PC-3 (cell line): ENCODE results near the gene CAP2. TPM values are rescaled to one million over a fixed set of nuclear protein-coding genes. Genes with fewer than 3 reads are reported as not detected.

Source experiments
- ATAC-seq: fragments of 200-7000 bp; cut with Tn5 transposase; 2 replicates; pipeline ENCODE4 v1.9.1; 2020; ENCODE audit warnings: mild to moderate bottlenecking, moderate library complexity
- BruUV-seq: library from RNA; stranded (reverse); fragments of 400-500 nt; replicated peaks from 2 replicates; lab custom pipeline; 2021; lab: Mats Ljungman, UMichigan
- CTCF ChIA-PET: fragments of 300-600 bp; sonication (Branson Sonifier 250); formaldehyde crosslinking; loops from one replicate; lab custom pipeline; 2022; ENCODE audit warnings: antibody characterized with exemption; lab: Charles Lee
- POLR2A ChIA-PET: fragments of 300-600 bp; sonication (Branson Sonifier 250); formaldehyde crosslinking; loops from one replicate; lab custom pipeline; 2022; ENCODE audit warnings: antibody characterized with exemption; ENCODE audit not compliant: unreplicated experiment; lab: Charles Lee
- DNase-seq: peaks from one replicate; pipeline ENCODE4 v3.0.0-alpha.2; 2015
- H2AFZ ChIP-seq: fragments of 300-600 bp; sonication (generic); 2 replicates; pipeline ENCODE4 v1.6.0; 2016; ENCODE audit warnings: antibody characterized with exemption, low read length
- H3F3A ChIP-seq: fragments of 300-600 bp; sonication (generic); one replicate; pipeline ENCODE4 v1.6.0; 2017; ENCODE audit warnings: antibody characterized with exemption, low read length, control low read depth, mild to moderate bottlenecking; ENCODE audit not compliant: unreplicated experiment
- H3K27ac ChIP-seq: fragments of 300-600 bp; sonication (generic); 2 replicates; pipeline ENCODE4 v1.5.1; 2016; ENCODE audit warnings: mild to moderate bottlenecking, low read length
- H3K27me3 ChIP-seq: fragments of 300-600 bp; sonication (generic); 2 replicates; pipeline ENCODE4 v1.6.1; 2016; ENCODE audit warnings: low read length, mixed read lengths
- H3K36me3 ChIP-seq: fragments of 300-600 bp; sonication (generic); 2 replicates; pipeline ENCODE4 v1.6.1; 2016; ENCODE audit warnings: low read depth, mixed run types, low read length, mixed read lengths
- H3K4me1 ChIP-seq: fragments of 300-600 bp; sonication (generic); 2 replicates; pipeline ENCODE4 v1.5.1; 2016; ENCODE audit warnings: low read length; ENCODE audit not compliant: insufficient read depth
- H3K4me2 ChIP-seq: fragments of 300-600 bp; sonication (generic); 2 replicates; pipeline ENCODE4 v1.6.0; 2016; ENCODE audit warnings: low read length
- H3K4me3 ChIP-seq: fragments of 300-600 bp; sonication (generic); 2 replicates; pipeline ENCODE4 v1.5.1; 2016; ENCODE audit warnings: mild to moderate bottlenecking, low read length, mixed read lengths
- H3K79me2 ChIP-seq: fragments of 300-600 bp; sonication (generic); 2 replicates; pipeline ENCODE4 v1.6.1; 2017; ENCODE audit warnings: low read length, mixed read lengths
- H3K9ac ChIP-seq: fragments of 300-600 bp; sonication (generic); 2 replicates; pipeline ENCODE4 v1.6.0; 2016; ENCODE audit warnings: mild to moderate bottlenecking, low read length
- H3K9me2 ChIP-seq: fragments of 300-600 bp; sonication (generic); replicated peaks from 2 replicates; pipeline ENCODE4 v1.6.1; 2016; ENCODE audit warnings: mixed run types, low read length, mixed read lengths
- H3K9me3 ChIP-seq: fragments of 300-600 bp; sonication (generic); 2 replicates; pipeline ENCODE4 v1.6.1; 2016; ENCODE audit warnings: low read length, mixed read lengths
- H4K20me1 ChIP-seq: fragments of 300-600 bp; sonication (generic); 2 replicates; pipeline ENCODE4 v1.6.1; 2016; ENCODE audit warnings: low read length, mixed read lengths
- EZH2 ChIP-seq: fragments of 300-600 bp; sonication (generic); IDR thresholded peaks from one replicate; pipeline ENCODE4 v1.6.1; 2017; ENCODE audit warnings: antibody characterized with exemption, mild to moderate bottlenecking, low read length; ENCODE audit not compliant: unreplicated experiment
- EZH2phosphoT487 ChIP-seq: fragments of 300-600 bp; sonication (generic); IDR thresholded peaks from 2 replicates; pipeline ENCODE4 v1.6.1; 2018; ENCODE audit warnings: mild to moderate bottlenecking, antibody characterized with exemption, low read length, borderline replicate concordance
- intact Hi-C: fragments of 100-400 bp; cut with micrococcal nuclease; formaldehyde crosslinking; loops from 2 replicates; pipeline ENCODE4 v1.9.0; 2023
- total RNA-seq: library from RNA; depleted of rRNA; stranded (reverse); fragments of >200 nt; gene quantifications from 2 replicates; pipeline ENCODE4 v1.2.3, GENCODE V29; 2014; rRNA removed

The CAP2 gene
- total RNA-seq, 1 experiment from 2014 or later = 8.2 TPM

- H3F3A ChIP-seq = no peaks in the 10 kb centered on the region
- BruUV-seq = no TSS peak
- DNase-seq (no peak), ATAC-seq (no peak)
- intact Hi-C loops = no loop called here
- ChIA-PET CTCF (no interaction called here), POLR2A (no interaction called here)
- H4K20me1 ChIP-seq = no peaks in the 10 kb centered on the region
- 0 out of 2 replicates have a peak, but pooled peaks cover 5% of the 10 kb centered on the region for H3K4me1 ChIP-seq
- TF ChIP-seq EZH2 (no peak), EZH2phosphoT487 (no peak)
- peaks cover 8% of the 10 kb centered on the region for H3K79me2 ChIP-seq
- H3K4me3 ChIP-seq = no peak overlapping the region
- H3K36me3 ChIP-seq = no peaks in the 10 kb centered on the region
- H3K9me2 ChIP-seq = no peaks in the 10 kb centered on the region
- H3K9me3 ChIP-seq = no peaks in the 10 kb centered on the region
- no peak overlapping the region for H3K27ac ChIP-seq
- no peak overlapping the region for H3K4me2 ChIP-seq
- no peak overlapping the region for H2AFZ ChIP-seq
- no peak overlapping the region for H3K9ac ChIP-seq
- no peaks in the 10 kb centered on the region for H3K27me3 ChIP-seq
These were observed 213.2 kb downstream of the CAP2 start for GRCh38 chr6:17606606-17607005.

Other genes with a start within 250 kb of the CAP2 start
- 2.0 and 3.2 TPM in 2 replicates for gene RBM24, start 112.2 kb upstream of the CAP2 start, total RNA-seq
- 8.5 and 9.0 TPM in 2 replicates for gene FAM8A1, start 206.7 kb downstream of the CAP2 start, total RNA-seq